Keratinocyte (primary cell): ENCODE results near the gene DUSP12. TPM values are rescaled to one million over a fixed set of nuclear protein-coding genes. Genes with fewer than 3 reads are reported as not detected.

Experiments
- DNase-seq: peaks from one replicate; pipeline ENCODE4 v3.0.0-alpha.2; 2011; ENCODE audit warnings: low read depth, missing footprints, low spot score
- FAIRE-seq: peaks from 2 replicates; lab custom pipeline; 2011; peaks lifted over from hg19 to GRCh38; lab: Jason Lieb, UNC
- H2AFZ ChIP-seq: 2 replicates; pipeline ENCODE4 v1.6.0; 2012; ENCODE audit warnings: low read length, control low read depth, inconsistent platforms; ENCODE audit not compliant: control insufficient read depth
- H3K27ac ChIP-seq: 2 replicates; pipeline ENCODE4 v1.5.1; 2011; ENCODE audit warnings: low read length; ENCODE audit not compliant: control insufficient read depth, insufficient read depth
- H3K27me3 ChIP-seq: 3 replicates; pipeline ENCODE4 v1.6.0; 2011; ENCODE audit warnings: low read length; ENCODE audit not compliant: control insufficient read depth, insufficient read depth; ENCODE audit errors: extremely low read depth
- H3K36me3 ChIP-seq, 2 experiments: 2 replicates in 1 of 2; 3 replicates in 1 of 2; pipeline ENCODE4 v1.5.1; 2011; ENCODE audit warnings: low read length in 2 of 2, mild to moderate bottlenecking in 1 of 2; ENCODE audit not compliant: control insufficient read depth in 2 of 2, insufficient read depth in 2 of 2; ENCODE audit errors: extremely low read depth in 1 of 2
- H3K4me1 ChIP-seq: 3 replicates; pipeline ENCODE4 v1.5.1; 2011; ENCODE audit warnings: low read length; ENCODE audit not compliant: control insufficient read depth, insufficient read depth; ENCODE audit errors: extremely low read depth
- H3K4me2 ChIP-seq: 3 replicates; pipeline ENCODE4 v1.6.0; 2011; ENCODE audit warnings: low read depth, low read length; ENCODE audit not compliant: control insufficient read depth, insufficient read depth; ENCODE audit errors: extremely low read depth
- H3K4me3 ChIP-seq, 3 experiments: fragments of 200-600 bp in 1 of 3; sonication (generic) in 1 of 3; 2 replicates in 2 of 3; 3 replicates in 1 of 3; pipeline ENCODE4 v1.5.1; 2011 to 2016; ENCODE audit warnings: low read length in 3 of 3, mild to moderate bottlenecking in 3 of 3, control low read depth in 2 of 3, inconsistent platforms in 1 of 3, low read depth in 1 of 3, mixed read lengths in 1 of 3, mixed run types in 1 of 3, moderate library complexity in 1 of 3; ENCODE audit not compliant: control insufficient read depth in 2 of 3, insufficient read depth in 2 of 3; ENCODE audit errors: extremely low read depth in 1 of 3
- H3K79me2 ChIP-seq: 2 replicates; pipeline ENCODE4 v1.6.0; 2012; ENCODE audit warnings: low read length; ENCODE audit not compliant: control insufficient read depth, insufficient read depth
- H3K9ac ChIP-seq: 3 replicates; pipeline ENCODE4 v1.6.0; 2011; ENCODE audit warnings: low read length; ENCODE audit not compliant: control insufficient read depth, insufficient read depth; ENCODE audit errors: extremely low read depth
- H3K9me1 ChIP-seq: 3 replicates; pipeline ENCODE4 v1.6.0; 2011; ENCODE audit warnings: low read length; ENCODE audit not compliant: control insufficient read depth, insufficient read depth; ENCODE audit errors: extremely low read depth
- H3K9me3 ChIP-seq: 2 replicates; pipeline ENCODE4 v1.5.1; 2012; ENCODE audit warnings: low read depth, low read length; ENCODE audit not compliant: control insufficient read depth
- H4K20me1 ChIP-seq: 3 replicates; pipeline ENCODE4 v1.6.0; 2011; ENCODE audit warnings: low read length; ENCODE audit not compliant: control insufficient read depth, insufficient read depth; ENCODE audit errors: extremely low read depth
- EZH2 ChIP-seq: IDR thresholded peaks from one replicate; pipeline ENCODE4 v1.6.1; 2012; ENCODE audit warnings: inconsistent platforms, mild to moderate bottlenecking, low read length, moderate library complexity
- dilution Hi-C: fragments of 300-500 bp; cut with MboI; formaldehyde crosslinking; loops from one replicate; pipeline ENCODE4 v1.7.0; 2020; ENCODE audit warnings: low sequenced_read_pairs; ENCODE audit not compliant: extremely low pct_ligation_motif_present
- polyA plus RNA-seq, 5 experiments: library from polyadenylated mRNA; depleted of rRNA in 3 of 5; stranded (reverse) in 3 of 5; stranded (forward) in 1 of 5; unstranded in 1 of 5; fragments of >200 nt; gene quantifications; 1 replicate in 1 of 5; 2 replicates in 3 of 5; 3 replicates in 1 of 5; pipeline versions ENCODE4 v1.2.1 to v1.2.3, GENCODE V29; 2011 to 2012; ENCODE audit warnings: missing spikeins in 2 of 5, low read depth in 1 of 5, low replicate concordance in 1 of 5
- TF ChIP-seq, protein P1 (sequence below), 3 experiments: IDR thresholded peaks in 1 of 3; conservative IDR thresholded peaks in 1 of 3; optimal IDR thresholded peaks in 1 of 3; 2 replicates in 2 of 3; 3 replicates in 1 of 3; pipeline versions ENCODE3 to v1.5.1; 2011; ENCODE audit warnings: low read length in 3 of 3, mild to moderate bottlenecking in 3 of 3, moderate library complexity in 2 of 3, control low read depth in 1 of 3, inconsistent platforms in 1 of 3; ENCODE audit not compliant: insufficient read depth in 2 of 3; ENCODE audit errors: extremely low read depth in 1 of 3

The DUSP12 gene
- polyA plus RNA-seq, 1 donor (not counting 4 experiments of a cell fraction or from before 2014, with no cell fraction given) = 35.3 TPM

GRCh38 chr1:161731981-161732718 is 17.4 kb upstream of the DUSP12 start:
- no peak for TF ChIP-seq EZH2
- TF ChIP-seq, protein P1, sequence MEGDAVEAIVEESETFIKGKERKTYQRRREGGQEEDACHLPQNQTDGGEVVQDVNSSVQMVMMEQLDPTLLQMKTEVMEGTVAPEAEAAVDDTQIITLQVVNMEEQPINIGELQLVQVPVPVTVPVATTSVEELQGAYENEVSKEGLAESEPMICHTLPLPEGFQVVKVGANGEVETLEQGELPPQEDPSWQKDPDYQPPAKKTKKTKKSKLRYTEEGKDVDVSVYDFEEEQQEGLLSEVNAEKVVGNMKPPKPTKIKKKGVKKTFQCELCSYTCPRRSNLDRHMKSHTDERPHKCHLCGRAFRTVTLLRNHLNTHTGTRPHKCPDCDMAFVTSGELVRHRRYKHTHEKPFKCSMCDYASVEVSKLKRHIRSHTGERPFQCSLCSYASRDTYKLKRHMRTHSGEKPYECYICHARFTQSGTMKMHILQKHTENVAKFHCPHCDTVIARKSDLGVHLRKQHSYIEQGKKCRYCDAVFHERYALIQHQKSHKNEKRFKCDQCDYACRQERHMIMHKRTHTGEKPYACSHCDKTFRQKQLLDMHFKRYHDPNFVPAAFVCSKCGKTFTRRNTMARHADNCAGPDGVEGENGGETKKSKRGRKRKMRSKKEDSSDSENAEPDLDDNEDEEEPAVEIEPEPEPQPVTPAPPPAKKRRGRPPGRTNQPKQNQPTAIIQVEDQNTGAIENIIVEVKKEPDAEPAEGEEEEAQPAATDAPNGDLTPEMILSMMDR (optimal IDR thresholded peaks at IDR 0.05 in 1 of 3, IDR thresholded peaks at IDR 0.05 in 1 of 3, conservative IDR thresholded peaks at IDR 0.05 in 1 of 3; ENCODE audit: extremely low read depth in 1 of 3, insufficient read depth in 2 of 3, low read length in 3 of 3) = no peak
- Histone ChIP-seq H3K9me3 (no peaks in the 10 kb centered on the region), H3K4me3 (no peak overlapping the region), H3K4me2 (no peak overlapping the region), H4K20me1 (no peaks in the 10 kb centered on the region), H3K36me3 (no peaks in the 10 kb centered on the region), H3K9me1 (no peaks in the 10 kb centered on the region), H3K4me1 (peaks cover 72% of the 10 kb centered on the region), H3K27ac (no peak overlapping the region), H3K9ac (no peak overlapping the region), H3K79me2 (no peaks in the 10 kb centered on the region), H2AFZ (no peak overlapping the region), H3K27me3 (no peaks in the 10 kb centered on the region)
- dilution Hi-C loops = no loop called here
- no peak for DNase-seq
- FAIRE-seq = no peak

DNA sequence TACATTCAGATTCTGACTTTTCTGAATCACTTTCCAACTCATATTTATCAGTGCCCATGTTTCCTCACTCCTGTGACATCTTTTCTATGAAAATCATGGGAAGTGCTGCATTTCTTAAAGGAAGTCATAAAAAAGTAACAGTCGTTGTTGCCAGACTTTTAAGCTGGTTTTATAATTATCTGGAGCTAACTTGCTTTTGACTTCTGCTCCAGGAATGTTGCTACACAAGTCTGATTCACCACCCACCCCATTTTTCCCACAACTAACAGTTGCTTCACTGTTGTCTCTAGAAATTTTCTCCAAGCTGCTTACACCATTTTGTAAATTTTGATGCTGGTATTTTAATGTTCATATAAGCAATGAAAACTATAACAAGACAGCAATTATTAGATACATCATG is 16.1 kb upstream of the DUSP12 start:
- dilution Hi-C loops = no loop called here
- Histone ChIP-seq H3K27me3 (no peaks in the 10 kb centered on the region), H2AFZ (no peak overlapping the region), H3K79me2 (no peaks in the 10 kb centered on the region), H3K36me3 (no peaks in the 10 kb centered on the region), H3K9me1 (no peaks in the 10 kb centered on the region), H3K4me2 (peak overlapping the region; percentile 63), H3K4me3 (no peak overlapping the region), H3K9ac (peak overlapping the region; percentile 4), H4K20me1 (no peaks in the 10 kb centered on the region), H3K9me3 (no peaks in the 10 kb centered on the region), H3K27ac (peak overlapping the region; percentile 73), H3K4me1 (peaks cover 72% of the 10 kb centered on the region)
- TF ChIP-seq EZH2 = no peak
- TF ChIP-seq, protein P1 (optimal IDR thresholded peaks at IDR 0.05 in 1 of 3, IDR thresholded peaks at IDR 0.05 in 1 of 3, conservative IDR thresholded peaks at IDR 0.05 in 1 of 3; ENCODE audit: extremely low read depth in 1 of 3, insufficient read depth in 2 of 3, low read length in 3 of 3) = no peak
- FAIRE-seq = peak; percentile 86
- DNase-seq = no peak
